Measurements from ENCODE around the gene A1BG.
"Not testable (repeated sequence)": the region's sequence is repeated elsewhere in the genome, so short reads cannot be mapped to it uniquely, and the experiment has no call there.

A1BG gene

GRCh38 chr19:58361900-58362271, 8.6 kb upstream of the A1BG start:
- DNase-seq (ENCODE audit: low read depth), result no peak

- DNase-seq (ENCODE audit: low read depth), result no peak
Observed at GRCh38 chr19:58357481-58358145, 4.3 kb upstream of the A1BG start.

- no peak for DNase-seq (ENCODE audit: low read depth)
Observed at GRCh38 chr19:58356766-58357480, 3.6 kb upstream of the A1BG start.

GRCh38 chr19:58355908-58356765, 2.8 kb upstream of the A1BG start:
- DNase-seq (ENCODE audit: low read depth), result no peak

GRCh38 chr19:58355215-58355796, 2.0 kb upstream of the A1BG start:
- no peak for DNase-seq (ENCODE audit: low read depth)

- DNase-seq (ENCODE audit: low read depth), result no peak
Observed at GRCh38 chr19:58354478-58355030, 1.3 kb upstream of the A1BG start.

GRCh38 chr19:58353717-58354477, 605 bp upstream of the A1BG start:
- no peak for DNase-seq (ENCODE audit: low read depth)

- DNase-seq (ENCODE audit: low read depth), result no peak
Observed at GRCh38 chr19:58351990-58352755, 1.1 kb downstream of the A1BG start.

- DNase-seq (ENCODE audit: low read depth), result no peak
Observed at GRCh38 chr19:58351558-58351878, 1.8 kb downstream of the A1BG start.

GRCh38 chr19:58350871-58351557, 2.3 kb downstream of the A1BG start:
- DNase-seq (ENCODE audit: low read depth), result no peak

GRCh38 chr19:58350001-58350861, 3.1 kb downstream of the A1BG start:
- no peak for DNase-seq (ENCODE audit: low read depth)

- no peak for DNase-seq (ENCODE audit: low read depth)
Observed at GRCh38 chr19:58349590-58349989, 3.7 kb downstream of the A1BG start.

- not testable (repeated sequence) for DNase-seq (ENCODE audit: low read depth)
Observed at GRCh38 chr19:58348080-58348479, 5.2 kb downstream of the A1BG start.

GRCh38 chr19:58346961-58347929, 6.0 kb downstream of the A1BG start:
- no peak for DNase-seq (ENCODE audit: low read depth)

- DNase-seq (ENCODE audit: low read depth), result no peak
Observed at GRCh38 chr19:58345558-58345957, 7.7 kb downstream of the A1BG start.

- no peak for DNase-seq (ENCODE audit: low read depth)
Observed at GRCh38 chr19:58338825-58339558, 14.3 kb downstream of the A1BG start.

GRCh38 chr19:58338336-58338735, 15.0 kb downstream of the A1BG start:
- DNase-seq (ENCODE audit: low read depth), result no peak
